Left colon (tissue), 2 donors: Measurements from ENCODE around the gene ANKH. TPM values are rescaled to one million over a fixed set of nuclear protein-coding genes. Genes with fewer than 3 reads are reported as not detected.
"Not testable (repeated sequence)": the region's sequence is repeated elsewhere in the genome, so short reads cannot be mapped to it uniquely, and the experiment has no call there.

ENCODE experiments used
- ATAC-seq: fragments of 200-7000 bp; cut with Tn5 transposase; one replicate; pipeline ENCODE4 v1.9.1; 2020; ENCODE audit warnings: mild to moderate bottlenecking, moderate library complexity
- DNase-seq, 2 donors: peaks; one replicate each; pipeline ENCODE4 v3.0.0-alpha.2; 2020
- intact Hi-C, 2 donors: fragments of 100-400 bp; cut with DNase I in 1 of 2; cut with micrococcal nuclease in 1 of 2; formaldehyde crosslinking; loops; one replicate each; pipeline versions ENCODE4 v1.11.2 to v1.14.0; 2022; cut with DNase I, micrococcal nuclease
- long read RNA-seq: library from polyadenylated mRNA; unstranded; transcript quantifications from one replicate; pipeline ENCODE4 v2.0.0, GENCODE V29; 2021
- total RNA-seq, 2 donors: library from RNA; stranded (reverse); fragmentation: NEBNext Ultra II Directional; extraction: Animal tissue kit (Norgen Biotek cat#: 25700); gene quantifications; one replicate each; pipeline ENCODE4 v1.2.1, GENCODE V29; 2021
- donor health status: DM: no; HTN: no; CAD: no.
- donor health status: DM: yes; HTN: yes; CAD: no.

Gene ANKH
- total RNA-seq, result 100 to 1,000 TPM in 1 of 2 donors, 10 to 100 TPM in 1; 98.4 to 156 TPM
- long read RNA-seq, full-length matches to known transcripts, result 13 of 47 reads
- long read RNA-seq, partial matches to known transcripts, result 10 of 47 reads
- long read RNA-seq, other reads (novel, unspliced or antisense), result 24 of 47 reads

- peak; percentile 64 to 83 for DNase-seq
- ATAC-seq, result peak; percentile 79
- intact Hi-C loops, result loop anchor here in 1 of 2 donors (5.0 kb wide), 2 partner anchors 136 to 144 kb away; no protein-coding TSS in a partner anchor
Observed at GRCh38 chr5:14871214-14872069, at the start of gene ANKH. TSS of gene ANKH (minus strand) at chr5:14871778. CDS start at chr5:14871447, 331 bp downstream.

- intact Hi-C loops, result no loop called here
- ATAC-seq, result no peak
Observed at GRCh38 chr5:14920121-14920520, 48.5 kb upstream of the ANKH start.

GRCh38 chr5:14919106-14919505, 47.5 kb upstream of the ANKH start:
- DNase-seq, ATAC-seq, intact Hi-C loops: not testable (repeated sequence)

More at GRCh38 chr5:14920121-14920520, 48.5 kb upstream of the ANKH start:
- DNase-seq, result no peak

GRCh38 chr5:14917719-14918118, 46.1 kb upstream of the ANKH start:
- DNase-seq (no peak), ATAC-seq (no peak)
- intact Hi-C loops, result no loop called here

- intact Hi-C loops, result no loop called here
- DNase-seq (no peak), ATAC-seq (no peak)
Observed at GRCh38 chr5:14915291-14915952, 43.8 kb upstream of the ANKH start.

GRCh38 chr5:14914623-14915260, 43.2 kb upstream of the ANKH start:
- no peak for ATAC-seq
- intact Hi-C loops, result no loop called here

GRCh38 chr5:14914193-14914592, 42.6 kb upstream of the ANKH start:
- intact Hi-C loops, result no loop called here
- ATAC-seq (no peak), DNase-seq (no peak)

More at GRCh38 chr5:14914623-14915260, 43.2 kb upstream of the ANKH start:
- DNase-seq, result no peak

GRCh38 chr5:14913096-14913495, 41.5 kb upstream of the ANKH start:
- DNase-seq (no peak), ATAC-seq (no peak)
- intact Hi-C loops, result no loop called here

- ATAC-seq, result no peak
- intact Hi-C loops, result no loop called here
- DNase-seq, result no peak
Observed at GRCh38 chr5:14912206-14912605, 40.6 kb upstream of the ANKH start.

- DNase-seq (no peak), ATAC-seq (no peak)
- intact Hi-C loops, result no loop called here
Observed at GRCh38 chr5:14909369-14909768, 37.8 kb upstream of the ANKH start.

GRCh38 chr5:14908172-14908571, 36.6 kb upstream of the ANKH start:
- DNase-seq, result no peak
- intact Hi-C loops, result no loop called here
- no peak for ATAC-seq

GRCh38 chr5:14906628-14907027, 35.0 kb upstream of the ANKH start:
- ATAC-seq, result no peak

GRCh38 chr5:14902826-14903560, 31.4 kb upstream of the ANKH start:
- intact Hi-C loops, result no loop called here
- no peak for DNase-seq
- no peak for ATAC-seq

More at GRCh38 chr5:14906628-14907027, 35.0 kb upstream of the ANKH start:
- no peak for DNase-seq
- intact Hi-C loops, result no loop called here

- DNase-seq (no peak), ATAC-seq (no peak)
- intact Hi-C loops, result no loop called here
Observed at GRCh38 chr5:14901462-14902051, 30.0 kb upstream of the ANKH start.

- DNase-seq, result no peak
- intact Hi-C loops, result no loop called here
- ATAC-seq, result no peak
Observed at GRCh38 chr5:14900693-14901461, 29.3 kb upstream of the ANKH start.

- peak; percentile 26 to 40 for DNase-seq
- intact Hi-C loops, result no loop called here
- peak; percentile 56 for ATAC-seq
Observed at GRCh38 chr5:14896131-14896530, 24.6 kb upstream of the ANKH start.

- peak in 1 of 2 donors; percentile 64 for DNase-seq
- intact Hi-C loops, result no loop called here
- ATAC-seq, result peak; percentile 84
Observed at GRCh38 chr5:14895301-14895700, 23.7 kb upstream of the ANKH start.

- intact Hi-C loops, result no loop called here
- ATAC-seq, result peak; percentile 4
- DNase-seq, result no peak
Observed at GRCh38 chr5:14894748-14895147, 23.2 kb upstream of the ANKH start.
